H9 (cell line): ENCODE data around the gene EGFR. TPM values are rescaled to one million over a fixed set of nuclear protein-coding genes. Genes with fewer than 3 reads are reported as not detected.

Experiments used
- DNase-seq: peaks from one replicate; pipeline ENCODE4 v3.0.0-alpha.2; 2017
- H2AFZ ChIP-seq: one replicate; pipeline ENCODE4 v1.6.1; 2013; ENCODE audit warnings: mild to moderate bottlenecking, low read length, control low read depth, moderate library complexity
- H2AK5ac ChIP-seq: 2 replicates; pipeline ENCODE4 v1.6.1; 2013; ENCODE audit warnings: low read length, control low read depth, mixed read lengths; ENCODE audit not compliant: insufficient read length
- H2BK120ac ChIP-seq: one replicate; pipeline ENCODE4 v1.6.1; 2013; ENCODE audit warnings: low read depth, mild to moderate bottlenecking, low read length, control low read depth, inconsistent platforms; ENCODE audit not compliant: poor library complexity, severe bottlenecking
- H2BK12ac ChIP-seq: 2 replicates; pipeline ENCODE4 v1.6.1; 2013; ENCODE audit warnings: low read length, control low read depth, mixed read lengths, low read depth; ENCODE audit not compliant: insufficient read length
- H2BK15ac ChIP-seq: 2 replicates; pipeline ENCODE4 v1.6.1; 2013; ENCODE audit warnings: low read depth, low read length, control low read depth
- H2BK20ac ChIP-seq: one replicate; pipeline ENCODE4 v1.6.1; 2013; ENCODE audit warnings: low read depth, mild to moderate bottlenecking, low read length, control low read depth, inconsistent platforms; ENCODE audit not compliant: poor library complexity, severe bottlenecking
- H2BK5ac ChIP-seq: 2 replicates; pipeline ENCODE4 v1.6.1; 2013; ENCODE audit warnings: low read length, control low read depth, mixed read lengths; ENCODE audit not compliant: insufficient read length
- H3K14ac ChIP-seq: 2 replicates; pipeline ENCODE4 v1.6.1; 2013; ENCODE audit warnings: low read length, control low read depth; ENCODE audit not compliant: insufficient read depth
- H3K18ac ChIP-seq: 2 replicates; pipeline ENCODE4 v1.6.1; 2013; ENCODE audit warnings: low read depth, mild to moderate bottlenecking, mixed read lengths, low read length, control low read depth; ENCODE audit not compliant: insufficient read length
- H3K23ac ChIP-seq: 2 replicates; pipeline ENCODE4 v1.6.1; 2013; ENCODE audit warnings: low read length, control low read depth, mixed read lengths, low read depth; ENCODE audit not compliant: insufficient read length
- H3K23me2 ChIP-seq: 2 replicates; pipeline ENCODE4 v1.6.1; 2013; ENCODE audit warnings: low read depth, mild to moderate bottlenecking, mixed read lengths, low read length, control low read depth; ENCODE audit not compliant: insufficient read length, poor library complexity, severe bottlenecking
- H3K27ac ChIP-seq: 2 replicates; pipeline ENCODE4 v1.5.1; 2013; ENCODE audit warnings: low read length, control low read depth, mixed read lengths, low read depth; ENCODE audit not compliant: insufficient read length
- H3K27me3 ChIP-seq: 2 replicates; pipeline ENCODE4 v1.6.1; 2013; ENCODE audit warnings: low read length, control low read depth, inconsistent platforms; ENCODE audit not compliant: insufficient read depth
- H3K4ac ChIP-seq: 2 replicates; pipeline ENCODE4 v1.6.1; 2013; ENCODE audit warnings: low read depth, mild to moderate bottlenecking, control low read depth, inconsistent platforms, low read length, moderate library complexity
- H3K4me1 ChIP-seq: 2 replicates; pipeline ENCODE4 v1.6.1; 2013; ENCODE audit warnings: low read length, control low read depth, inconsistent platforms; ENCODE audit not compliant: insufficient read depth
- H3K4me2 ChIP-seq: 2 replicates; pipeline ENCODE4 v1.6.1; 2013; ENCODE audit warnings: low read length, control low read depth, mixed read lengths; ENCODE audit not compliant: insufficient read length, insufficient read depth
- H3K56ac ChIP-seq: 2 replicates; pipeline ENCODE4 v1.6.1; 2013; ENCODE audit warnings: low read depth, mild to moderate bottlenecking, mixed read lengths, low read length, control low read depth; ENCODE audit not compliant: insufficient read length
- H3K79me1 ChIP-seq: 2 replicates; pipeline ENCODE4 v1.6.1; 2013; ENCODE audit warnings: low read depth, mild to moderate bottlenecking, moderate library complexity, low read length, control low read depth, inconsistent platforms; ENCODE audit not compliant: insufficient read depth, poor library complexity, severe bottlenecking
- H3K79me2 ChIP-seq: 2 replicates; pipeline ENCODE4 v1.6.1; 2013; ENCODE audit warnings: low read length, control low read depth, inconsistent platforms; ENCODE audit not compliant: insufficient read depth
- H3K9ac ChIP-seq: 2 replicates; pipeline ENCODE4 v1.6.1; 2013; ENCODE audit warnings: low read length, control low read depth, mixed read lengths; ENCODE audit not compliant: insufficient read length; ENCODE audit errors: extremely low read depth
- H3K9me3 ChIP-seq: one replicate; pipeline ENCODE4 v1.6.1; 2013; ENCODE audit warnings: low read depth, low read length, inconsistent platforms; ENCODE audit not compliant: control insufficient read depth
- H3T11ph ChIP-seq: one replicate; pipeline ENCODE4 v1.6.1; 2013; ENCODE audit warnings: mild to moderate bottlenecking, low read length, control low read depth, inconsistent platforms
- H4K20me1 ChIP-seq: one replicate; pipeline ENCODE4 v1.6.1; 2013; ENCODE audit not compliant: control insufficient read depth, insufficient read length, insufficient read depth
- H4K5ac ChIP-seq: 2 replicates; pipeline ENCODE4 v1.6.1; 2013; ENCODE audit warnings: low read depth, mild to moderate bottlenecking, mixed read lengths, low read length, control low read depth; ENCODE audit not compliant: insufficient read length
- H4K8ac ChIP-seq: replicated peaks from 2 replicates; pipeline ENCODE4 v1.6.1; 2013; ENCODE audit warnings: low read length, control low read depth, mixed read lengths, low read depth; ENCODE audit not compliant: insufficient read length
- H4K91ac ChIP-seq: 2 replicates; pipeline ENCODE4 v1.6.1; 2013; ENCODE audit warnings: low read depth, mild to moderate bottlenecking, moderate library complexity, mixed read lengths, low read length, control low read depth; ENCODE audit not compliant: insufficient read length
- H3K27ac Mint-ChIP-seq, 3 experiments: 2 replicates in 2 of 3; 3 replicates in 1 of 3; pipeline ENCODE4 v1.8.0; 2020 to 2021; ENCODE audit warnings: mixed read lengths in 3 of 3, mild to moderate bottlenecking in 1 of 3, moderate library complexity in 1 of 3
- H3K27me3 Mint-ChIP-seq: 2 replicates; pipeline ENCODE4 v1.8.0; 2021; ENCODE audit warnings: low read depth, mild to moderate bottlenecking, moderate library complexity, mixed read lengths
- H3K36me3 Mint-ChIP-seq, 3 experiments: 2 replicates in 2 of 3; 3 replicates in 1 of 3; pipeline ENCODE4 v1.8.0; 2020 to 2021; ENCODE audit warnings: low read depth in 3 of 3, mixed read lengths in 3 of 3; ENCODE audit not compliant: insufficient read depth in 1 of 3
- H3K4me1 Mint-ChIP-seq, 2 experiments: 2 replicates each; pipeline ENCODE4 v1.8.0; 2020; ENCODE audit warnings: mixed read lengths in 2 of 2
- H3K4me3 Mint-ChIP-seq, 2 experiments: 2 replicates in 1 of 2; 3 replicates in 1 of 2; pipeline ENCODE4 v1.8.0; 2020 to 2021; ENCODE audit warnings: mild to moderate bottlenecking in 2 of 2, mixed read lengths in 2 of 2, moderate library complexity in 1 of 2
- H3K9me3 Mint-ChIP-seq, 2 experiments: 2 replicates in 1 of 2; 3 replicates in 1 of 2; pipeline ENCODE4 v1.8.0; 2020; ENCODE audit warnings: mild to moderate bottlenecking in 2 of 2, mixed read lengths in 2 of 2, moderate library complexity in 1 of 2
- CTCF ChIP-seq: fragments of 200-600 bp; sonication (generic); conservative IDR thresholded peaks from 3 replicates; pipeline ENCODE4 v1.8.0; 2021; ENCODE audit warnings: antibody characterized with exemption, mild to moderate bottlenecking
- WGBS: extraction: QIAGEN DNeasy Blood & Tissue Kit; methylation state at CpG from one replicate; pipeline ENCODE4 v1.1.7; 2013; ENCODE audit warnings: missing lambda C conversion rate, low lambda C conversion rate, mixed read lengths; ENCODE audit not compliant: insufficient read length; ENCODE audit errors: extremely low coverage; 5-methylcytosine and 5-hydroxymethylcytosine counted together
- total RNA-seq: library from RNA; stranded (reverse); gene quantifications from 2 replicates; pipeline ENCODE4 v1.2.1, GENCODE V29; 2021

Gene EGFR
- total RNA-seq, 1 experiment from 2014 or later, result 3.3 TPM

GRCh38 chr7:55070271-55070743 lies 51.5 kb downstream of the EGFR start:
- Histone ChIP-seq H3K4me1 (peaks cover 4% of the 10 kb centered on the region; the same call in 1 of the 2 replicates), H3K23me2 (no peaks in the 10 kb centered on the region), H3K79me2 (no peaks in the 10 kb centered on the region), H2BK20ac (no peak overlapping the region), H4K91ac (no peak overlapping the region), H3K23ac (no peak overlapping the region), H2AK5ac (no peak overlapping the region), H3T11ph (no peak overlapping the region), H3K4me2 (no peak overlapping the region), H2BK12ac (no peak overlapping the region), H2BK5ac (no peak overlapping the region), H3K79me1 (no peaks in the 10 kb centered on the region), H4K20me1 (no peaks in the 10 kb centered on the region), H4K8ac (no peak overlapping the region), H3K14ac (no peak overlapping the region), H3K27me3 (no peaks in the 10 kb centered on the region), H3K4ac (no peak overlapping the region), H4K5ac (no peak overlapping the region), H2BK120ac (no peak overlapping the region), H3K9ac (no peak overlapping the region), H3K9me3 (no peaks in the 10 kb centered on the region), H3K56ac (no peak overlapping the region), H2AFZ (no peak overlapping the region), H3K18ac (no peak overlapping the region), H2BK15ac (no peak overlapping the region), H3K27ac (no peak overlapping the region)
- Mint-ChIP-seq H3K4me1 (peaks cover 17 to 21% of the 10 kb centered on the region in 2 experiments), H3K36me3 (no peaks in the 10 kb centered on the region), H3K9me3 (no peaks in the 10 kb centered on the region), H3K27ac (no peak overlapping the region), H3K4me3 (no peak overlapping the region), H3K27me3 (no peaks in the 10 kb centered on the region; the same call in none of the 2 replicates)
- no CpG with 5 or more reads among the region's 9 CpGs for WGBS
- DNase-seq, result no peak
- TF ChIP-seq CTCF, result no peak
